A549 (cell line): ENCODE data around the gene LACRT.

Experiments
- CTCF ChIP-seq: fragments of >200 bp; sonication (Bioruptor Twin); formaldehyde crosslinking; IDR thresholded peaks from 3 replicates; pipeline ENCODE4 v1.5.1; 2016
- POLR2A ChIP-seq: IDR thresholded peaks from 2 replicates; pipeline ENCODE4 v1.6.1; 2012; ENCODE audit warnings: mild to moderate bottlenecking, low read length
- USF2 ChIP-seq: fragments of 450-650 bp; IDR thresholded peaks from 2 replicates; pipeline ENCODE4 v1.6.1; 2014; ENCODE audit warnings: antibody characterized with exemption

GRCh38 chr12:54588890-54589267 lies 45.8 kb downstream of the LACRT start:
- TF ChIP-seq USF2: no peak
- no peak for TF ChIP-seq CTCF
- TF ChIP-seq POLR2A: no peak
